B cell (primary cell): ENCODE results near the gene ANKRD13D. TPM values are rescaled to one million over a fixed set of nuclear protein-coding genes. Genes with fewer than 3 reads are reported as not detected.

Experiments used
- ATAC-seq: fragments of 200-7000 bp; cut with Tn5 transposase; one replicate; pipeline ENCODE4 v1.10.0; 2021; ENCODE audit warnings: low read depth, mild to moderate bottlenecking, moderate number of reproducible peaks, moderate library complexity
- CTCF ChIA-PET: fragments of 350-600 bp; sonication (Branson Sonifier 250); formaldehyde crosslinking; loops from one replicate; lab custom pipeline; 2021; ENCODE audit warnings: antibody characterized with exemption, inconsistent platforms; lab: Charles Lee
- POLR2A ChIA-PET: fragments of 350-600 bp; sonication (Branson Sonifier 250); formaldehyde crosslinking; loops from one replicate; lab custom pipeline; 2021; ENCODE audit warnings: antibody characterized with exemption; lab: Charles Lee
- DNase-seq: peaks from one replicate; pipeline ENCODE4 v3.0.0; 2013
- H2AFZ ChIP-seq: 2 replicates; pipeline ENCODE4 v1.6.1; 2012; ENCODE audit warnings: mild to moderate bottlenecking, low read depth, low read length; ENCODE audit not compliant: insufficient read depth, poor library complexity, severe bottlenecking
- H3K27ac ChIP-seq, 2 donors: 1 replicate in 1 of 2; 2 replicates in 1 of 2; pipeline ENCODE4 v1.5.1; 2012 to 2013; ENCODE audit warnings: low read length in 2 of 2, mild to moderate bottlenecking in 2 of 2, moderate library complexity in 1 of 2
- H3K27me3 ChIP-seq, 4 experiments: fragments of 200-600 bp in 1 of 4; sonication (generic) in 1 of 4; replicated peaks in 1 of 4; 1 replicate in 2 of 4; 2 replicates in 2 of 4; pipeline versions ENCODE4 v1.6.1 to v1.7.0; 2013 to 2016; ENCODE audit warnings: low read length in 3 of 4, mild to moderate bottlenecking in 2 of 4, mixed read lengths in 1 of 4, moderate library complexity in 1 of 4; ENCODE audit not compliant: insufficient read depth in 4 of 4, control insufficient read depth in 3 of 4; ENCODE audit errors: control extremely low read depth in 1 of 4
- H3K36me3 ChIP-seq, 2 experiments: replicated peaks in 1 of 2; 1 replicate in 1 of 2; 2 replicates in 1 of 2; pipeline versions ENCODE4 v1.6.1 to v1.7.1; 2013; ENCODE audit warnings: low read length in 1 of 2; ENCODE audit not compliant: insufficient read depth in 2 of 2, control insufficient read depth in 1 of 2; ENCODE audit errors: control extremely low read depth in 1 of 2, extremely low read depth in 1 of 2
- H3K4me1 ChIP-seq, 2 donors: fragments of 200-600 bp in 1 of 2; sonication (generic) in 1 of 2; 1 replicate in 1 of 2; 2 replicates in 1 of 2; pipeline versions ENCODE4 v1.5.1 to v1.6.1; 2013 to 2017; ENCODE audit warnings: low read length in 2 of 2; ENCODE audit not compliant: control insufficient read depth in 2 of 2, insufficient read depth in 2 of 2
- H3K4me2 ChIP-seq: replicated peaks from 2 replicates; pipeline ENCODE3; 2012; ENCODE audit warnings: mild to moderate bottlenecking, low read depth, low read length; ENCODE audit not compliant: poor library complexity, severe bottlenecking
- H3K4me3 ChIP-seq, 5 experiments: fragments of 200-600 bp in 1 of 5; sonication (generic) in 1 of 5; 1 replicate in 3 of 5; 2 replicates in 2 of 5; pipeline versions ENCODE4 v1.5.1 to v1.7.0; 2011 to 2016; ENCODE audit warnings: low read length in 4 of 5, mild to moderate bottlenecking in 4 of 5, low read depth in 2 of 5, control low read depth in 1 of 5, moderate library complexity in 1 of 5; ENCODE audit not compliant: insufficient read depth in 1 of 5; ENCODE audit errors: control extremely low read depth in 1 of 5, extremely low read depth in 1 of 5
- H3K79me2 ChIP-seq: fragments of 200-600 bp; sonication (generic); one replicate; pipeline ENCODE4 v1.6.0; 2016; ENCODE audit warnings: low read length; ENCODE audit not compliant: control insufficient read depth, insufficient read depth
- H3K9ac ChIP-seq: fragments of 200-600 bp; sonication (generic); 2 replicates; pipeline ENCODE4 v1.6.1; 2017; ENCODE audit warnings: mild to moderate bottlenecking, low read length, moderate library complexity
- H3K9me3 ChIP-seq, 3 donors: one replicate each; pipeline versions ENCODE4 v1.6.1 to v1.7.1; 2013; ENCODE audit warnings: low read length in 2 of 3; ENCODE audit not compliant: control insufficient read depth in 2 of 3, insufficient read depth in 1 of 3; ENCODE audit errors: control extremely low read depth in 1 of 3
- H4K20me1 ChIP-seq: 2 replicates; pipeline ENCODE4 v1.6.0; 2012; ENCODE audit warnings: mild to moderate bottlenecking, low read length; ENCODE audit not compliant: insufficient read depth, control insufficient read depth, poor library complexity, severe bottlenecking
- H3K27ac Mint-ChIP-seq: one replicate; pipeline ENCODE4 v1.8.0; 2021; ENCODE audit warnings: mixed read lengths
- H3K27me3 Mint-ChIP-seq: one replicate; pipeline ENCODE4 v1.8.0; 2021; ENCODE audit warnings: mixed read lengths
- H3K4me1 Mint-ChIP-seq: one replicate; pipeline ENCODE4 v1.8.0; 2021; ENCODE audit warnings: mixed read lengths
- H3K4me3 Mint-ChIP-seq: one replicate; pipeline ENCODE4 v1.8.0; 2021; ENCODE audit warnings: mixed read lengths
- H3K9me3 Mint-ChIP-seq: one replicate; pipeline ENCODE4 v1.8.0; 2022; ENCODE audit warnings: mixed read lengths; ENCODE audit not compliant: insufficient read depth
- CTCF ChIP-seq: fragments of 200-600 bp; IDR thresholded peaks from one replicate; pipeline ENCODE4 v1.8.0; 2022; ENCODE audit warnings: antibody characterized with exemption, mild to moderate bottlenecking
- EZH2 ChIP-seq: IDR thresholded peaks from 2 replicates; pipeline ENCODE4 v1.6.1; 2012; ENCODE audit warnings: borderline replicate concordance, low read depth, mild to moderate bottlenecking, moderate library complexity, low read length; ENCODE audit not compliant: insufficient read depth, poor library complexity, severe bottlenecking
- WGBS: methylation state at CpG from one replicate; pipeline ENCODE4 v1.1.5; 2013; ENCODE audit warnings: missing lambda C conversion rate; ENCODE audit not compliant: insufficient coverage; 5-methylcytosine and 5-hydroxymethylcytosine counted together
- intact Hi-C: fragments of 100-400 bp; cut with micrococcal nuclease; formaldehyde crosslinking; loops from one replicate; pipeline ENCODE4 v1.10.0; 2022
- polyA plus RNA-seq: library from polyadenylated mRNA; depleted of rRNA; stranded (reverse); fragments of >200 nt; gene quantifications from 2 replicates; pipeline ENCODE4 v1.2.3, GENCODE V29; 2012
- total RNA-seq, 2 donors: library from RNA; stranded (reverse); fragments of 120-200 nt in 1 of 2; gene quantifications; 1 replicate in 1 of 2; 2 replicates in 1 of 2; pipeline versions ENCODE4 v1.2.3 to v1.2.4, GENCODE V29; 2013 to 2022

Gene ANKRD13D
- total and polyA plus RNA-seq, 2 donors (not counting 1 experiment from before 2014, with no cell fraction given), result 189 to 252 TPM

GRCh38 chr11:67349036-67349435 lies 59.9 kb downstream of the ANKRD13D start:
- H3K4me1 Mint-ChIP-seq, result peaks cover 78% of the 10 kb centered on the region
- Histone ChIP-seq H3K27ac (peak overlapping the region in 1 of 2 donors; percentile 65), H3K4me1 (peaks cover 70 to 88% of the 10 kb centered on the region in 2 donors), H3K9ac (no peak overlapping the region), H3K27me3 (no peaks in the 10 kb centered on the region), H3K4me3 (no peak overlapping the region), H3K79me2 (peaks cover 60% of the 10 kb centered on the region), H4K20me1 (peaks cover 20% of the 10 kb centered on the region), H3K4me2 (peak overlapping the region; percentile 57), H3K36me3 (peaks cover 0 to 9% of the 10 kb centered on the region in 2 experiments), H3K9me3 (no peaks in the 10 kb centered on the region), H2AFZ (no peak overlapping the region)
- DNase-seq, result no peak
- ChIA-PET CTCF (interaction anchor here (1.2 to 39.5 kb wide), 5 partner anchors 23 to 109 kb away, joined by 3 to 2379 read pairs (median 4); partner anchors contain the start of genes ANKRD13D, CLCF1, POLD4 and RAD9A), POLR2A (interaction anchor here (0.6 to 0.7 kb wide), 4 partner anchors 11 to 32 kb away, joined by 3 to 4 read pairs (median 4); partner anchors contain the start of gene CLCF1)
- 95% methylated on average over 5 of the region's 5 CpGs for WGBS
- H3K27me3 Mint-ChIP-seq, result no peaks in the 10 kb centered on the region
- peak overlapping the region; percentile 84 for H3K27ac Mint-ChIP-seq
- intact Hi-C loops, result loop anchor here (10.0 kb wide), 1 partner anchor 234 kb away; the partner anchor contains the start of gene KDM2A
- no peak for ATAC-seq
- H3K4me3 Mint-ChIP-seq, result no peak overlapping the region
- TF ChIP-seq EZH2 (no peak), CTCF (no peak)
- no peaks in the 10 kb centered on the region for H3K9me3 Mint-ChIP-seq

- DNase-seq (no peak), ATAC-seq (no peak)
- TF ChIP-seq EZH2 (no peak), CTCF (no peak)
- POLR2A ChIA-PET, result interaction anchor here (0.7 to 1.2 kb wide), 4 partner anchors 22 to 32 kb away, joined by 3 to 7 read pairs (median 4); partner anchors contain the start of gene CLCF1
- 94% methylated on average over 2 of the region's 2 CpGs for WGBS
- CTCF ChIA-PET, result interaction anchor here (1.0 to 39.5 kb wide), 6 partner anchors 22 to 109 kb away, joined by 3 to 2379 read pairs (median 4); partner anchors contain the start of genes ANKRD13D, CLCF1, POLD4 and RAD9A
- Histone ChIP-seq H2AFZ (no peak overlapping the region), H3K9ac (no peak overlapping the region), H3K27me3 (no peaks in the 10 kb centered on the region), H3K27ac (peak overlapping the region; percentile 36 to 65), H3K4me2 (peak overlapping the region; percentile 57), H3K79me2 (peaks cover 60% of the 10 kb centered on the region), H3K4me1 (peaks cover 70 to 88% of the 10 kb centered on the region in 2 donors), H4K20me1 (peaks cover 20% of the 10 kb centered on the region), H3K4me3 (no peak overlapping the region), H3K36me3 (peaks cover 0 to 9% of the 10 kb centered on the region in 2 experiments), H3K9me3 (no peaks in the 10 kb centered on the region)
- no peaks in the 10 kb centered on the region for H3K27me3 Mint-ChIP-seq
- intact Hi-C loops, result loop anchor here (10.0 kb wide), 1 partner anchor 235 kb away; the partner anchor contains the start of gene KDM2A
- no peaks in the 10 kb centered on the region for H3K9me3 Mint-ChIP-seq
- H3K4me1 Mint-ChIP-seq, result peaks cover 79% of the 10 kb centered on the region
- peak overlapping the region; percentile 65 for H3K4me3 Mint-ChIP-seq
- peak overlapping the region; percentile 84 for H3K27ac Mint-ChIP-seq
Measured at GRCh38 chr11:67349457-67349856, 60.4 kb downstream of the ANKRD13D start.
